Stimulated activated CD8-positive, alpha-beta memory T cell treated with anti-CD3 and anti-CD28 coated beads, Interleukin-7, amount 100 ng/mL, for 4 hours (primary cell): Measurements from ENCODE around the gene SYNRG.

ENCODE experiments used
- DNase-seq, 2 donors: peaks; one replicate each; pipeline ENCODE4 v3.0.0-alpha.2; 2020; ENCODE audit warnings: low read depth in 2 of 2

SYNRG gene

DNA sequence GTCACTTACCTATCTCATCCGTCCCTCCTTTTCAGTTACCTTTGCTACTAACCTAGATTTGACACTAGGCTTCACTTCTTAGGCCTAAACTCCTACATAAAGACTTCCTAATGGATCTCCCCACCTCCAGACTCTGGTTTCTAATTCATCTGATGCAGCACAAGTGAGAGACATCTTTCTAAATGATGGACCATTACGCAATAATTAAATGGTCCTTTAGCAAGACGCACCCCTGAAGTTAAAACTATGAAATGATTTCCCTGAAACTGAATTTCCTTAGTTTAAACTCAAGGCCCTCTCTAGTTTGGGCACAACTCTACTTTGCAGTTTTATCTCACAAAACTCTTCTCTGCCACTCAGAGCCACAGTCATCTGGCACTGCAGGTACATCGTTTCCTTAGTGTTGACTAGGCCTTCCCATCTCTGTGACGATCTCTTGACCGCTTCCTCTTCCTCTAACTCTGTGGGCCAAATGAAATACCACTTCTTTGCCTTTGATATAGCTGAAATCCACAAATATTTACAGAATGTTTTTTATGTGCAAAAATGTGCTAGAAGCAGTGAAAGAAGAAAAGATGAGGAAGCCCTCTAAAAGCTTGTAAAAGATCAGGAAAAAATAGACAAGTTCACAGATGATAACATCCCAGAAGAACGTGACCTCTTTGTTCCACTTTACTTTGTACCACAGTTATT is 3.3 kb downstream of the SYNRG start:
- no peak for DNase-seq

DNA sequence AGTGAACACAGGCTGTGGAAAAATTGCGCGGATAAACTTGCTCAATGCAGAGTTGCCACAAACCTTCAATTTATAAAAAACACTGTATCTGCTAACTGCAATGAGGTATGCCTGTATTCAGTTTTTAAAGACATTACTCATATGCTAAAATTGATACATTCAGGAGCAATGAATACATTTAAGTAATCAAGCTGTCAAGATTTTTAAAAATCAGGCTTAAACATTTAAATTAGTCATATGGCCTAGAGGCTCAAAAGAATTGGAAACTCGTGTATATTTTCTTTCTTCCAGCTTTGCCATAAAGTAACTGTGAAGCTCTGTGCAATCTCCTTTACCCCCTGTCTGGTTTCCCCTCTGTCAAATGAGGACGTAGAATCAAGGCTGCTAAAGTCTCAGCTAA is 4.1 kb downstream of the SYNRG start:
- no peak for DNase-seq

DNA sequence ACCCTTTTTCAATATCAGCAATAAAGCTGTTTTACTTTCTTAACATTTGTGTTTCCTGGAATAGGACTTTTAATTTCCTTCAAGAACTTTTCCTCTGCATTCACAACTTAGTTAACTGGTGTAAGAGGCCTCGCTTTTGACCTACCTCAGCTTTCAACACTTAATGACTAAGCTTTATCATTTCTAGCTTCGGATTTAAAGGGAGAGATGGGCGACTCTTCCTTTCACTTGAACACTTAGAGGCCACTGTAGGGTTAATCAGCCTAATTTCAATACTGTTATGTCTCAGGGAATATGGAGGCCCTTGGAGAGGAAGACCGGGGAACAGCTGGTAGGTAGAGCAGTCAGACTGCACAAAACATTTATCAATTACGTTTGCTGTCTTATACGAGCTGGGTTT is 4.7 kb downstream of the SYNRG start:
- DNase-seq, result no peak

DNA sequence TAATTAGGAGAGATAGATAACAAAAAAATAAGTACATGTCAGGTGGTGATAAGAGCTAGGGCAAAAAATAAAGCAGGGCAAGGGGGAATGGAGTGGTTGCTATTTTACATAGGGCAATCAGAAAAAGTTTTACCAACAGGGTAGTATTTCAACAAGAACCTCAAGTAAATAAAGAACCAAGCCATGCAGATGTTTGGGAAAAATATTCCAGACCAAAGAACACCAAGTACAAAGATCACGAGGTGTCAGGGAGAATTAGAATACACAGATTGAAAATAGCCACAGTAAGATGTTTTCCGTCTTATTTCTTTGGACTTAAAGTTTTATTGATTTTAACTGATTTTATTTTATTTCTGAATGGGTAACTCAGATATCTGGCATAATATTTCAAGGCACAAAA is 11.1 kb downstream of the SYNRG start:
- DNase-seq, result no peak

DNA sequence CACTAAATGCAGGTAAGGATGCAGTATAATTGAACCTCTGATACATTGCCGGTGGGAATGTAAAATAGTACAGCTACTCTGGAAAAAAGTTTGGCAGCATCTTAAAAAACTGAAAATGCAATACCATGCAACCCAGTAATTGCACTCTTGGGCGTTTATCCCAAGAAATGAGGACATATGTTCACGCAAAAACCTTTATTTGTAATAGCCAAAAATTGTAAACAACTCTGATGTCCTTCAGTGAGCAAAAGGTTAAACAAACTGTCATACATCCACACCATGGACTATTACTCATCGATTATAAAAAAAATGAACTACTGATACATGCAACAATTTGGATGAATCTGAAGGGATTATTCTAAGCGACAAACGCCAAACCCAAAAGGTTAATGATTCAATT is 16.9 kb downstream of the SYNRG start:
- no peak for DNase-seq

DNA sequence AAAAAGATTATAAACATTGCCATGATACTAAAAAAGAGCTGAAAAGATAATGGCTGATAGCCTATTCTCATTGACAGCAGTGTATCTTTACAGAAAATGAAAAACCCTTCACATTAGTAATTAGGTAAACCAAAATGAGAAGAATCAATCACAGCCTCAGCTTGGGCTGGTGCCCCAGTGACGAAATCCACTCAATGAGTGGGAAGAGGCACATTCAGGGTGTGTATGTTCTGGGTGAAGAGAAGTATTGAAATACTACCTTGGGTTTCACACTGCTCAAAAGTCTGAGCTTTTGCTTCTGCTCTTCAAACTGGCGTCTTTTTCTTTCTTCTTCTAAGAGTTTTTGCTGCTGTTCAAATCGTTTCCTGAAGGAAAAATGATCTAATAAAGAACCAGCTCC is 24.2 kb downstream of the SYNRG start:
- DNase-seq, result no peak

DNA sequence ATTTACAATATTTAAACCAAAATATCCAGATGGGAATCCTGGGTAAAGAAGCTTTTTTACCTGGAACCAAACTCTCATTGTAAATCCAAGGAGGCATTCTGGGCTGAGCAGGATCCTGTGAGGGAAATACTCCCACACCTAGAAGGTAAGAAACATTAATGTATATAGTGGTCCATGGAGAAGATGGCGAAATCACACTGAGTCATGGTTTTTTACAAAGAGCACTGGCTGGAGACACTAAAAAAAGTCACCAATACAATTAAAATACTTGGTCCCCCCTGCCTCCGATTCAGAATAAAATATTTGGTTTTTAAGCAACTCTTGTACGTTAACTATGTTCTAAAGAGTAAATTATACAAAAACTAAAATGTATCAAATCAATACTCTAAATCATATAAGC is 32.9 kb downstream of the SYNRG start:
- DNase-seq, result no peak

DNA sequence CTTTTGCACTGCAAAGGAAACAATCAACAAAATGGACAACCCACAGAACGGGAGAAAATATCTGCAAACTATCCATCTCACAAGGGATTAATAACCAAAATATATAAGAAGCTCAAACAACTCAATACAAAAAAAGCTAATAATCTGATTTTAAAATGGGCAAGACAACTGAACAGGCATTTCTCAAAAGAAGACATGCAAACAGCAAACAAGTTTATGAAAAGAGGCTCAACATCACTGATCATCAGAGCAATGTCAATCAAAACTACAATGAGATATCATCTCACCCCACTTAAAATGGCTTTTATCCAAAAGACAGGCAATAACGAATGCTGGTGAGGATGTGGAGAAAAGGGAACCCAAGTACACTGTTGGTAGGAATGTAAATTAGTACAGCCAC is 34.8 kb downstream of the SYNRG start:
- DNase-seq, result no peak

DNA sequence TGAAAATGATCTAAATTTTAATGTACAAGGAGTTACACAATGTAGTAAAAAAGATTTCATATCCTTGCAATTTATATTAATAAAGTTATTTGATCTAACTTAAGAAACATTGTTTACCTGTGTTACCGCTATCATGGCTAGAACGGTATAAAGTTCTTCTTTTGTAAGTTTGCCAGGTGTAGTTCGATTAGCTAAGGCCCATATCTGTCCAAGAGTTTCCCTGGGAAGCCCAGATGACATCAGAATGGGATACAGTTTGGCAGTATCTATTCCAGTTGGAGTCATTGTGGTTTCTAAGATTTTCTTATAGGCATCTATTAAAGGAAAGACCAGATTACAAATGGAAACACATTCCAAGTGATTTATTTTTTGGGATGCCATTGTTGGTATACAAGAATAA is 37.5 kb downstream of the SYNRG start:
- no peak for DNase-seq

DNA sequence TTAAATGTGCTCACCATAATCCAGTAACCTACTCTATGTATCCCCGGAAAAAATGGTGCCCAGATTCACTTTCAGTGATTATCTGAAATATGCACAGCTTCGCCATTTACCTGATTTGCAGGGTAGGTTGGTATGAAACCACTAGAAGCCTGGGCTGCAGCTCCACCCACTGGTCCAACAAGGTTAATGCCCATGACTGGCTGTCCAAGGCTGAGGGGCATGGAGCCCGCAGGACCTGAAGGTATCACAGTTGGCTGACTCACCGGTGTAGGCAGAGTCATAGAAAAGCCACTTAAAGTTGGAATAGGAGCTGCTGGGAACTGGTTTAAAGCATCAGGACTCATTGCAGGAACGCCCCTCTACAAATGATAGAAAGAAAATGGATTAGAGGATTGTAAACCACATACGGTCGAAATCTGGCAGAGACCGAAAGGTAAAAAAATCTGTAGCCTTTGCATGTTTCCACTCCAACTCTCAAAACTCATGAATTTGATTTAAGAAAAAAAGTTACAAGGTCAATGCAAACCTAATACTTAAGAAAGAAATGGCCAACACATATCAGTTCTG is 38.6 kb downstream of the SYNRG start:
- DNase-seq, result no peak

DNA sequence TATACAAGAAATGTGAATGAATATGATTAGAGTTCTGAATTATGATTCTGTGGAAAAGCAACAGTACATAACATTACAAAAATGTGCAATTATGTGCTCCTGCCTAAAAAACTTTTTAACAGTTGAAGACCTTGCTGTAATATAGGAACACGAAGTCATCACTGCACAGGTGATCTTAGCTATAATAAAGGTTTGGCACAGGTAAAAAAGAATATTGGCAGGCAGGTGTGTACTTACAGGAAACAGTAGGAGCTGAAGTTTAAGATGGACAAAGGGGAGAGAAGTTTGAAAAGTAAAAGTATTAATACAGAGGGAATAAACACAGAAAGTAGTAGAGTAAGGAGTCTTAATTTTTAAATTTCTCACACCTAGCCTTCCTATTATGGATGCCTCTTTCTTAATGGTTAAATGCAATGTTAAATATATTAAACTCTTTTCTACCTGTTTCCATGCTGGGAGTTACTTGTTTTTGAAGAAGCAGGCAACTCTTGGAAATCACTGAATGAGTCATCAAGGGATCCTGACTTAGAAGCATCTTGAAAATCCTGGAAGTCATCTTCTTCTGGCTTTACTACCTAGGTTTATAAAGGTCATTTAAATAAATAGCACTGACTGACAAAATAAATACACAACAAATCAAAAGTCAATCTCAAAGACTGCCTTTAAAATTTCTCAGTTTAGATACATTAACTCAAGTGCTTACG is 40.7 kb downstream of the SYNRG start:
- no peak for DNase-seq

DNA sequence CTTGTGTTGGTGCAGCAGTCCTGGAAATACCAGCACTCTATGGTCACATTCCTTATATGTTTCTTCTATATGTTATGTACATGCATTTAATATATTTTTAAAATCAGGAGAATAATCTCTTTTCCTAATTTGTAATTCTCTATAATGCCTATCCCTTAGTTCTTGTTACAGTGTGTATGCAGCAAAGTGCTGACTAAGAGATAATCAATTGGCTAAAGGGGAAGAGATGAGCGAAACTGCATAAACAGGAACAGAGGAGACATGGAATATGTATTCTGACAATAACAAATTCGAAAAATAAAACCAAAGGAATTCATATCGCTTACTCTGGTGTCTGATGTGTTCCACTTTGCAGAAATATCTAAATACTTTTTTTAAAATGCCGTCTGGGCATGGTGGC is 41.7 kb downstream of the SYNRG start:
- DNase-seq, result no peak

DNA sequence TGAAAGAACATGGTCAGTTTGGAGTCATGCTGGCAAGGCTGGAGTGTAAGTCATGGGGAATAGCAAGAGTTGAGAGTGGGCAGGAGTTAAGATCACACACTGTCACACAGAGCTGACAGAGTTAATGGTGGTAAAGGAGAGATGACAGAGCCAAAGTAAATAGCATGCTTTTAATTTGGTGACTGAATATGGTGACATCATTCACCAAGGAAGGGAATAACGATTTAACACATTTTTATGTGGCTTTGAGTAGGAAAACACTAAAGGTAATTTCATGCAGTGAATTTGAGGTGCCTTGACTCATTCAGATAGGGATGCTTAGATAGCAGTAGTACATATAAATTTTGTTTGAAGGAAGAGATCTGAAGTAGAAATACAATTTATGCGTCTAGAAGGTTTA is 42.1 kb downstream of the SYNRG start:
- no peak for DNase-seq

DNA sequence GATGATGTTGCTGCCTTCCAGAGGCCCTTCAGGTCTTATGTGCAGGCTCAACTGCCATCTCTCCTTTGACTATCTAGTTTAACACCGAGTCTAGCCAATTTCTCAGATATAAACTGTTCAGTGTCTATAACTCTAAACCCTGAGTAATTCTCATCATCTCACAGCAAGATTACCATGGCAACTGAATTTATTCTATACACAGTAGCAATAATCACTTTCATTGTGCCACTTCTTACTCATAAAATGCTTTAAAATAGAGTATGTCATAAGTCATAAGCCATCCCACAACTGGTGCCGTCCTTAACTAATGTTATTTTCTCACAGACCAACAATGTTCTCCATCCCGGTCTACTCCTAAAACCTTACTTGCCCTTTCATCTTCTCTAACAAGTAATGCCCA is 45.0 kb downstream of the SYNRG start:
- no peak for DNase-seq

DNA sequence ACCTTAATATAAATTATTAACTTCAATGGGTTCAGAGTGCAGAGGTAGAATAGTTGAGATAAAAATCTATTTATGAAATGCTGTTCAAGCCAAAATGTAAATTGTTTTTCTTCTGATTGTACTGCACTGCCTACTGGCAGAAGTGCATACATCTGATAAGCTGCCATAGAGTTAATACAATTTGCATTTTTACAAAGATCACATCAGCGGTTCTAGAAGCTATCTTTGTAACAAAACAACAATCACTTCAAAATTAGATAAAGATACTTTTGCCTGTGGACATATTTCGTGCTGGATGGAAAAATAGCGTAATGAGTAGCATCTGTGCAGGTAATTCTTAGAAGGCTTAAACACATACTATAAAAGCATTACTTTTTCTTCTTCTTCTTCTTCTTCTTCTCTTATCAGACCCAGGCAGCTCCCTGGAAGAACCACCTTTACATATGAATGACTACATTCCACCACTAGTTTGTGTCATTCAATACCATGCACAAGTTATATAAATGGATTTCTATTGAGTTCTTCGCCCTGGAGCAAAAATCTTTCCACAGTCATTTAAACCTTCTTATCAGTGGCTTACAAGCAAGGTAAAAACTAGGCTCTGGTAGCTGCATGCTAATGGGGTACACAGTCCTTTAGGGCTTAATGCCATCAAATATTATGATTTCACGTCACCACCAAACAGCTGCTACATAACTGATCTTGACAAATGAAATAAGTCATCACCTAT is 47.0 kb downstream of the SYNRG start:
- DNase-seq, result no peak

DNA sequence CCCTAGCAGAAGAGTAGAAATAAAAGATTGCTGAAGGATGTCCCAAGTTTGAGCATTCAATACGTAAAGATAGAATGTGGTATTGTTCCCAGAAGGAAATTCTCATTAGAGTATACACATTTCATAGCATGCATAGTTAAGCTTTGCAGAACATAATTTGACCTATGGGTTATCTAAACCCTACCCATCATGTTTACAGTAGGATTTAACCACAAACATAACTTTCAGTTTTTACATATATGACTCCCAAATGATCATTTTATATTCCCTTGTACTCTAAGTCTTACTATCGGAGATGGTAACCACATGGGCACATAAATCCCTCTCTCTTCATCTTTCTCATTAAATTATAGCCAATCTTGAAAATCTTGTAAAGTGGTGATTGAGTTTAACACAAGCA is 50.9 kb downstream of the SYNRG start:
- no peak for DNase-seq

DNA sequence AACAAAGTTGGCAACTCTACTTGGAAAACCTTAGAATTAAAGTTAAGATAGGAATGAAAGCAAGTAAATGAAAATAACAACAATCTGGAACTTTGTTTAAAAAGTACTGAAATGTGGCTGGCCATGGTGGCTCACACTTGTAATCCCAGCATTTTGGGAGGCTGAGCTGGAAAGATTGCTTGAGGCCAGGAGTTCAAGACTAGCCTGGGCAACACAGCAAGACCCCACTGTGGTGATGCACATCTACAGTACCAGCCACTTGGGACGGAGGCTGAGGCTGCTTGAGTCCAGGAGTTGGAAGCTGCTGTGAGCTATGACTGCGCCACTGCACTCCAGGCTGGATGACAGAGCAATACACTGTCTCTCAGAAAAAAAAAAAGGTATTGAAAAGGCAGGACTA is 51.7 kb downstream of the SYNRG start:
- DNase-seq, result no peak

DNA sequence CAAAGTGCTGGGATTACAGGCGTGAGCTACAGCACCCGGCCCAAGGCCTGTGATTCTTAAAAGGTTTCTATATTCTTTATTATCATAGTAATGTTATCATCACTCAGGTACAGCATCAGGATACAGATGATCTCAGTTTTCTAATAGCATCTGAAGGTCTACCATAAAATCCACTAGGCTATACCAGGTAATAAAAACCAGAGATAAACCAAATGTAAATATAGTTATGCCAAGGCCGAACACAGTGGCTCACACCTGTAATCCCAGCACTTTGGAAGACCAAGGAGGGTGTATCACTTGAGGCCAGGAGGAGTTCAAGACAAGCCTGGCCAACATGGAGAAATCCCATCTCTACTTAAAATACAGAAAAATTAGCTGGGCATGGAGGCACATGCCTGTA is 53.8 kb downstream of the SYNRG start:
- DNase-seq, result no peak

DNA sequence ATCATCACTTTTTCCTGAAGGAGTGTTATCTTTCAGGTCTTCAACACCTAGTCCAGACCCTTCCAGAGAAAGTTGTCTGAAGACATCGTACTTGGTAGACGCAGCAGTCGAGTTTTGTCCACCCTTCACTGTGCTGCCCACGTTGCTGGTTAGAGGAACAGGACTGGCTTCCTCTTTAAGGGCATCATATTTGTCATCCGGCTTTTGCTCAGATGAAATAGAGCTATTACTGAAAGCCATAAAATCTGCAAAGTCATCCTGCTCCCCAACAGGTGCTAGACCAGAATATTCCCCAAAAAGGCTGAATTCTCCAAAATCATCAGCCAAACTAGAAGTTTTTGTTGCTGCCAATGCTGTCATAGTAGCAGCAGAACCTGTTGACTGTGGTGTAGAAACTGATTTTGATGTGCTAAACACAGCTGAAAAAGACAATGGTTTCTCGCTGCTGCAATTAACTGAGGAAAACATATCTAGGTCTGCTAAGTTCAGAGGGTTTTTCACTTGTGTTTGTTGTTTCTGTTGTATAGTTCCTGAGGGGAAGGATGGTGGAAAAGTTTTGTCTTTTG is 55.7 kb downstream of the SYNRG start:
- no peak for DNase-seq

DNA sequence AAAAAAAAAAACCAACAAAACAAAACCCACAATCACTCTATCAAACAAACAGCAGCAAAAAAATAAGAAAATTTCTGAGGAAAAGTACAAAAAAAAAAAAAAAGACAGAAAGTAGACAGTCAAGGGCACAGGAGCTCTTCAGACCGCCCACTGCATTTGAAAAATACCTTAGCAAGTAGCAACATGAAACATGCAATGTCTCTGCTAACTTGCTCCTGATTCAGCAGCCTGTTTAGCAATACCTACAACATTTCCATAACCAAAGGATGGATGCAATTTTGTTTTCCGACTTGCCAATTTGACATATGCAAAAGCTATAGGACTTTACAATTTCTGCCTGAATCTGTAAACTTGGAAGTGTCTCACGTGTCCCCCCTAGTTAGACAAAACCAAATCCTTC is 57.4 kb downstream of the SYNRG start:
- no peak for DNase-seq

DNA sequence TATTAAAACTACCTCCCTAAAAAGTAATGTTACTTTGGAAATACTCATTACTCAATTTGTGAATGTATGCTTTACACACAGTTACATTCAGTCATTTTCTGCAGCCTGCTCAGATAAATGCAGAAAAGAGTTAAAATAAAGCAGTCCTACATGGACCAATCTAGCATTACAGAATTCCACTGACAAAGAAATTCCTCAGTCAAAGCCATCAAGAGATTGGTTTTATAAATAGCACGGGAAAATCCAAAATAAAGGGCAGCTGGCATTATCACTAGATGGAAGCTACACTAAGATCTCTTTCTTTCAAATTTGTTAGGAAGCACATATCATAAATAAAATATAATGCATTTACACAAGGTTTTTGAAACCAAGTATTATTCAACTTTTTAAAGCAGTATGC is 61.2 kb downstream of the SYNRG start:
- DNase-seq, result no peak

DNA sequence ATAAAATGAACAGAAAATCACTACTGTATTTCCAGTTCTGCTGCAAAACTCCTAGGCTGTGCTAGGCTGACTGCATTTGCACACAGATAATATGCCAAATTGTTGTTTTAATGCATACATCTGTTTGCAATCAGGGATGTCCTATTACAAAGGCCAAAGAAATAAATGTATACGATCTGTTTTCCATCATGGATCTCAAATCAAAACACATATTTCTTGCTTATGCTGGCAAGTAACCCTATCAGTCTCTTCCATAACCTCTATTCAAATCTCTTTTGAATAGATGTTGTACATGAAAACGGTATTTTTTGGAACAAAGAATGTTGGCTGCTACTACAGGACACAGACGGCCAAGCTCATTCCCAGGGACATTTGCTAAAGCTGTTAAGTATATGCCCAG is 62.9 kb downstream of the SYNRG start:
- no peak for DNase-seq

DNA sequence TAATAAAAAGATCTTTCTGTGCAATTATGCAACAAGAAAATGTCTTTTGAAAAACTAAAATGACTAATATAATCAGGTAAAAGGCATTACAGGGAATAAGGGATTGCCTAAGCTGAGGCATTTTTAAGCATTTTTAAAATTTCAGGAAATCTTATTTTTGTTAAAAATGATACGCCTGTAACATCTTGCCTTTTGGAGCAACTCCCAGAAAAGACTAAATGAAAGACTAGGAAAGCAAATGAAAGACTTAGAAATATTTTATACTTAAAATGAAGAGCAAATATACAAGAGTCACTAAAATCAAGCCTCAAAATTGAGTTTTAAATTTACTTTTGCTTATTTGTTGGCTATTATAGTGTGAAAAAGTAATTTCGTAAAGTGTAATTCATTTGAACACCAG is 63.7 kb downstream of the SYNRG start:
- no peak for DNase-seq
